ENCODE measurements around the gene FXYD6. TPM values are rescaled to one million over a fixed set of nuclear protein-coding genes. Genes with fewer than 3 reads are reported as not detected.
A peak's percentile ranks its signal among the peaks of the same experiment; 100 is the strongest.

Gene FXYD6
- total and polyA plus RNA-seq, 9 of the 15 experiments (the other 6 are each of a cell fraction or from before 2014, with no cell fraction given) = 0.07 to 0.35 TPM; not detected in 7

DNA sequence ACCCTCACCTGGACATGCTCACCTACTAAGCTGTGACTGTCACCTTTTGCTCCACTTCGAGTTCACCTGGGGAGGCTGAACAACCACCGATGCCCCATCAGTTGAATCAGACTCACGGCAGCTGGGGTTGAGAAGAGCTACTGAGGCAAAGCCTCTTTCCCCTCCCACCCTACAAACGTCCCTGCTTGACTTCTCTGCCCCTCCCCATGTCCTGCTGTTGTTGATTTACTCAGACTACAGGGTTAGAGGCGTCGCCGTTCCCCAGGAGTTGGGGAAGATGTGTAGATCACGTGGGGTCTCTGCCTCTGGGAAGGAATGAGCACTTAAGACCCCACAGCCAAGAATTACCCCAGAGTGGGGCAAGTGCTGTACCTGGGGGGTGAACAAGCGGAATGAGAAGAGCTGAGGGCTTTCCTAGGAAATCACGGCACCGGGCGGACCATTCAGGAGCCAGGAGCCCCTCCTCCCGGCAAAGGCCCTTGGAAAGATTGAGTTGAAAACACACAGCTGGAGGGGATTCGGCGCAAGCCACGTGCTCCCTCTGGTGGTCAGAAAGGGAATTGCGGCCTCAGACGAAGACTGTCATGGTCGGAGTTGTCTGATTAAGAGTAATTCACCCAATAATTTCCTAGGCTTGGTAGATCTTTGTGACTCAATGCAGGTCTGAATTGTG lies 59.0 kb downstream of the FXYD6 start (continued):
- TF ChIP-seq, protein P1, sequence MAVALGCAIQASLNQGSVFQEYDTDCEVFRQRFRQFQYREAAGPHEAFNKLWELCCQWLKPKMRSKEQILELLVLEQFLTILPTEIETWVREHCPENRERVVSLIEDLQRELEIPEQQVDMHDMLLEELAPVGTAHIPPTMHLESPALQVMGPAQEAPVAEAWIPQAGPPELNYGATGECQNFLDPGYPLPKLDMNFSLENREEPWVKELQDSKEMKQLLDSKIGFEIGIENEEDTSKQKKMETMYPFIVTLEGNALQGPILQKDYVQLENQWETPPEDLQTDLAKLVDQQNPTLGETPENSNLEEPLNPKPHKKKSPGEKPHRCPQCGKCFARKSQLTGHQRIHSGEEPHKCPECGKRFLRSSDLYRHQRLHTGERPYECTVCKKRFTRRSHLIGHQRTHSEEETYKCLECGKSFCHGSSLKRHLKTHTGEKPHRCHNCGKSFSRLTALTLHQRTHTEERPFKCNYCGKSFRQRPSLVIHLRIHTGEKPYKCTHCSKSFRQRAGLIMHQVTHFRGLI (CRISPR knock-in tag; IDR thresholded peaks at IDR 0.05) = no peak
- no peak for TF ChIP-seq ZEB2 (IDR thresholded peaks at IDR 0.05)
- no peak for TF ChIP-seq PYGO2 (tag; IDR thresholded peaks at IDR 0.05)
- TF ChIP-seq ZNF133 (CRISPR knock-in tag; IDR thresholded peaks at IDR 0.05) = no peak
- TF ChIP-seq L3MBTL2 (IDR thresholded peaks at IDR 0.05) = no peak
- TF ChIP-seq SIN3A (IDR thresholded peaks at IDR 0.05; ENCODE audit: borderline replicate concordance in 2 of 2, control insufficient read depth in 1 of 2, low read depth in 2 of 2, low read length in 2 of 2) = no peak
- no peak for TF ChIP-seq HOXB6 (CRISPR knock-in tag; IDR thresholded peaks at IDR 0.05; ENCODE audit: borderline replicate concordance)
- TF ChIP-seq CHD2 (IDR thresholded peaks at IDR 0.05; ENCODE audit: low read depth, low read length) = no peak
- 0 out of 2 replicates have a peak, but pooled peaks have one; percentile 13 for TF ChIP-seq MYC (IDR thresholded peaks at IDR 0.05; ENCODE audit: low read depth, low read length)
- no peak for TF ChIP-seq MYC (CRISPR knock-in tag; IDR thresholded peaks at IDR 0.05; ENCODE audit: borderline replicate concordance, low read depth)
- TF ChIP-seq TARDBP (IDR thresholded peaks at IDR 0.05) = no peak
- TF ChIP-seq ZFPM2 (CRISPR knock-in tag; IDR thresholded peaks at IDR 0.05) = no peak
- TF ChIP-seq, protein P2, sequence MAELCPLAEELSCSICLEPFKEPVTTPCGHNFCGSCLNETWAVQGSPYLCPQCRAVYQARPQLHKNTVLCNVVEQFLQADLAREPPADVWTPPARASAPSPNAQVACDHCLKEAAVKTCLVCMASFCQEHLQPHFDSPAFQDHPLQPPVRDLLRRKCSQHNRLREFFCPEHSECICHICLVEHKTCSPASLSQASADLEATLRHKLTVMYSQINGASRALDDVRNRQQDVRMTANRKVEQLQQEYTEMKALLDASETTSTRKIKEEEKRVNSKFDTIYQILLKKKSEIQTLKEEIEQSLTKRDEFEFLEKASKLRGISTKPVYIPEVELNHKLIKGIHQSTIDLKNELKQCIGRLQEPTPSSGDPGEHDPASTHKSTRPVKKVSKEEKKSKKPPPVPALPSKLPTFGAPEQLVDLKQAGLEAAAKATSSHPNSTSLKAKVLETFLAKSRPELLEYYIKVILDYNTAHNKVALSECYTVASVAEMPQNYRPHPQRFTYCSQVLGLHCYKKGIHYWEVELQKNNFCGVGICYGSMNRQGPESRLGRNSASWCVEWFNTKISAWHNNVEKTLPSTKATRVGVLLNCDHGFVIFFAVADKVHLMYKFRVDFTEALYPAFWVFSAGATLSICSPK (IDR thresholded peaks at IDR 0.05; ENCODE audit: borderline replicate concordance) = no peak
- TF ChIP-seq TOE1 (IDR thresholded peaks at IDR 0.05; ENCODE audit: borderline replicate concordance) = no peak
- no peak for TF ChIP-seq TOE1 (CRISPR knock-in tag; IDR thresholded peaks at IDR 0.05; ENCODE audit: borderline replicate concordance, low read depth)
- peak; percentile 75; the same call in 1 of the 2 replicates for TF ChIP-seq XRCC5 (IDR thresholded peaks at IDR 0.05; ENCODE audit: low read depth, low read length)
- no peak for TF ChIP-seq ZNF785 (CRISPR knock-in tag; IDR thresholded peaks at IDR 0.05)
- no peak for TF ChIP-seq EWSR1 (IDR thresholded peaks at IDR 0.05; ENCODE audit: borderline replicate concordance, low read depth, partially characterized antibody)
- no peak for TF ChIP-seq ZNF263 (CRISPR knock-in tag; IDR thresholded peaks at IDR 0.05; ENCODE audit: borderline replicate concordance)
- no peak for TF ChIP-seq DMBX1 (CRISPR knock-in tag; IDR thresholded peaks at IDR 0.05; ENCODE audit: borderline replicate concordance)
- TF ChIP-seq, protein P3, sequence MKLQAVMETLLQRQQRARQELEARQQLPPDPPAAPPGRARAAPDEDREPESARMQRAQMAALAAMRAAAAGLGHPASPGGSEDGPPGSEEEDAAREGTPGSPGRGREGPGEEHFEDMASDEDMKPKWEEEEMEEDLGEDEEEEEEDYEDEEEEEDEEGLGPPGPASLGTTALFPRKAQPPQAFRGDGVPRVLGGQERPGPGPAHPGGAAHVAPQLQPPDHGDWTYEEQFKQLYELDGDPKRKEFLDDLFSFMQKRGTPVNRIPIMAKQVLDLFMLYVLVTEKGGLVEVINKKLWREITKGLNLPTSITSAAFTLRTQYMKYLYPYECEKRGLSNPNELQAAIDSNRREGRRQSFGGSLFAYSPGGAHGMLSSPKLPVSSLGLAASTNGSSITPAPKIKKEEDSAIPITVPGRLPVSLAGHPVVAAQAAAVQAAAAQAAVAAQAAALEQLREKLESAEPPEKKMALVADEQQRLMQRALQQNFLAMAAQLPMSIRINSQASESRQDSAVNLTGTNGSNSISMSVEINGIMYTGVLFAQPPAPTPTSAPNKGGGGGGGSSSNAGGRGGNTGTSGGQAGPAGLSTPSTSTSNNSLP (IDR thresholded peaks at IDR 0.05; ENCODE audit: borderline replicate concordance, low read depth, low read length) = 0 out of 2 replicates have a peak, but pooled peaks have one; percentile 8
- TF ChIP-seq, protein P4, sequence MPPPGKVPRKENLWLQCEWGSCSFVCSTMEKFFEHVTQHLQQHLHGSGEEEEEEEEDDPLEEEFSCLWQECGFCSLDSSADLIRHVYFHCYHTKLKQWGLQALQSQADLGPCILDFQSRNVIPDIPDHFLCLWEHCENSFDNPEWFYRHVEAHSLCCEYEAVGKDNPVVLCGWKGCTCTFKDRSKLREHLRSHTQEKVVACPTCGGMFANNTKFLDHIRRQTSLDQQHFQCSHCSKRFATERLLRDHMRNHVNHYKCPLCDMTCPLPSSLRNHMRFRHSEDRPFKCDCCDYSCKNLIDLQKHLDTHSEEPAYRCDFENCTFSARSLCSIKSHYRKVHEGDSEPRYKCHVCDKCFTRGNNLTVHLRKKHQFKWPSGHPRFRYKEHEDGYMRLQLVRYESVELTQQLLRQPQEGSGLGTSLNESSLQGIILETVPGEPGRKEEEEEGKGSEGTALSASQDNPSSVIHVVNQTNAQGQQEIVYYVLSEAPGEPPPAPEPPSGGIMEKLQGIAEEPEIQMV (tag; conservative IDR thresholded peaks at IDR 0.05; ENCODE audit: low read depth) = peak; percentile 92
- no peak for TF ChIP-seq SPI1 (IDR thresholded peaks at IDR 0.05; ENCODE audit: borderline replicate concordance, low read depth, low read length)

Data from K562 (cell line).